AG04450 (cell line): ENCODE results near the gene TMEM52B. TPM values are rescaled to one million over a fixed set of nuclear protein-coding genes. Genes with fewer than 3 reads are reported as not detected.
"Not testable (repeated sequence)": the region's sequence is repeated elsewhere in the genome, so short reads cannot be mapped to it uniquely, and the experiment has no call there.

Source experiments
- CTCF ChIA-PET: fragments of 300-600, 350-600 bp; formaldehyde crosslinking; extraction: SDS; loops from one replicate; lab custom pipeline; 2022; ENCODE audit warnings: antibody characterized with exemption, inconsistent platforms; lab: Charles Lee
- POLR2A ChIA-PET: fragments of 350-600 bp; formaldehyde crosslinking; extraction: SDS; loops from one replicate; lab custom pipeline; 2021; ENCODE audit warnings: antibody characterized with exemption, inconsistent platforms; lab: Yijun Ruan, JAX
- DNase-seq: peaks from one replicate; pipeline ENCODE4 v3.0.0-alpha.2; 2011; ENCODE audit warnings: low read depth, low spot score
- H3K27ac ChIP-seq: one replicate; pipeline ENCODE4 v1.5.1; 2012; ENCODE audit warnings: low read depth, low read length, control low read depth
- H3K27me3 ChIP-seq: one replicate; pipeline ENCODE4 v1.6.0; 2012; ENCODE audit warnings: low read length; ENCODE audit not compliant: control insufficient read depth, insufficient read depth
- H3K4me3 ChIP-seq: 2 replicates; pipeline ENCODE4 v1.5.1; 2011; ENCODE audit warnings: mild to moderate bottlenecking, low read depth, low read length, control low read depth
- H3K9me3 ChIP-seq: 2 replicates; pipeline ENCODE4 v1.5.1; 2012; ENCODE audit warnings: low read length; ENCODE audit not compliant: control insufficient read depth, insufficient read depth
- CTCF ChIP-seq: IDR thresholded peaks from 2 replicates; pipeline ENCODE4 v1.5.1; 2011; ENCODE audit warnings: low read depth, low read length, control low read depth, inconsistent platforms
- polyA plus RNA-seq: library from polyadenylated mRNA; depleted of rRNA; stranded (reverse); fragments of >200 nt; gene quantifications from 2 replicates; pipeline ENCODE4 v1.2.3, GENCODE V29; 2011

TMEM52B gene
- polyA plus RNA-seq, 1 experiment, result 8.3 TPM

GRCh38 chr12:10221846-10222245 lies 43.0 kb downstream of the TMEM52B start:
- ChIA-PET CTCF (interaction anchor here (0.8 to 4.4 kb wide), 2 partner anchors 14 to 472 kb away, joined by 4 to 38 read pairs; no protein-coding TSS in a partner anchor), POLR2A (interaction anchor here (1.0 kb wide), 1 partner anchor 9 kb away, joined by 3 read pairs; the partner anchor contains the start of gene GABARAPL1)
- H3K27me3 ChIP-seq, result no peaks in the 10 kb centered on the region
- H3K4me3 ChIP-seq, result no peak overlapping the region
- TF ChIP-seq CTCF, result no peak
- no peak for DNase-seq
- no peaks in the 10 kb centered on the region; the same call in 1 of the 2 replicates for H3K9me3 ChIP-seq
- no peak overlapping the region for H3K27ac ChIP-seq

- POLR2A ChIA-PET, result interaction anchor here (0.7 kb wide), 1 partner anchor 1245 kb away, joined by 4 read pairs; no protein-coding TSS in a partner anchor
- Histone ChIP-seq H3K27ac (no peak overlapping the region), H3K4me3 (no peak overlapping the region), H3K27me3 (no peaks in the 10 kb centered on the region), H3K9me3 (no peaks in the 10 kb centered on the region; the same call in 1 of the 2 replicates)
- CTCF ChIA-PET, result interaction anchor here (1.8 to 4.4 kb wide), 2 partner anchors 13 to 69 kb away, joined by 5 to 38 read pairs; no protein-coding TSS in a partner anchor
- no peak for TF ChIP-seq CTCF
- DNase-seq, result no peak
Measured at GRCh38 chr12:10223208-10223607, 44.4 kb downstream of the TMEM52B start.

GRCh38 chr12:10225426-10225825 lies 46.6 kb downstream of the TMEM52B start:
- CTCF ChIA-PET, result interaction anchor here (0.7 to 1.7 kb wide), 2 partner anchors 10 to 191 kb away, joined by 3 to 8 read pairs; no protein-coding TSS in a partner anchor
- POLR2A ChIA-PET, H3K9me3 ChIP-seq, H3K27me3 ChIP-seq, H3K27ac ChIP-seq, DNase-seq, H3K4me3 ChIP-seq: not testable (repeated sequence)

GRCh38 chr12:10226086-10226485 lies 47.3 kb downstream of the TMEM52B start:
- DNase-seq, result no peak
- Histone ChIP-seq H3K4me3 (no peak overlapping the region), H3K9me3 (no peaks in the 10 kb centered on the region; the same call in 1 of the 2 replicates), H3K27me3 (no peaks in the 10 kb centered on the region), H3K27ac (no peak overlapping the region)
- no peak for TF ChIP-seq CTCF
- CTCF ChIA-PET, result interaction anchor here (1.7 to 2.1 kb wide), 2 partner anchors 10 to 73 kb away, joined by 8 to 9 read pairs; no protein-coding TSS in a partner anchor
- POLR2A ChIA-PET, result interaction anchor here (0.7 kb wide), 1 partner anchor 44 kb away, joined by 9 read pairs; no protein-coding TSS in a partner anchor

GRCh38 chr12:10226731-10227130 lies 47.9 kb downstream of the TMEM52B start:
- Histone ChIP-seq H3K9me3 (no peaks in the 10 kb centered on the region; the same call in 1 of the 2 replicates), H3K4me3 (no peak overlapping the region), H3K27ac (no peak overlapping the region), H3K27me3 (no peaks in the 10 kb centered on the region)
- DNase-seq, result no peak
- ChIA-PET POLR2A (interaction anchor here (0.7 kb wide), 1 partner anchor 45 kb away, joined by 9 read pairs; no protein-coding TSS in a partner anchor), CTCF (interaction anchor here (1.6 to 2.1 kb wide), 2 partner anchors 9 to 74 kb away, joined by 9 to 12 read pairs; no protein-coding TSS in a partner anchor)
- TF ChIP-seq CTCF, result no peak
